GM23338 (cell line): Measurements from ENCODE around the gene PSMB5. TPM values are rescaled to one million over a fixed set of nuclear protein-coding genes. Genes with fewer than 3 reads are reported as not detected.

Experiments
- ATAC-seq: fragments of 200-7000 bp; cut with Tn5 transposase; 3 replicates; pipeline ENCODE4 v1.9.1; 2020
- DNase-seq: peaks from one replicate; pipeline ENCODE4 v3.0.0-alpha.2; 2015; ENCODE audit warnings: low spot score
- H2AFZ ChIP-seq: fragments of 200-600 bp; sonication (generic); 2 replicates; pipeline ENCODE4 v1.8.0; 2016; ENCODE audit warnings: antibody characterized with exemption, mild to moderate bottlenecking, moderate library complexity
- H3F3A ChIP-seq: fragments of 200-600 bp; sonication (generic); replicated peaks from 2 replicates; pipeline ENCODE4 v1.8.0; 2017; ENCODE audit warnings: antibody characterized with exemption, mixed run types, low read depth
- H3K27ac ChIP-seq: fragments of 200-600 bp; sonication (generic); 2 replicates; pipeline ENCODE4 v1.6.1; 2016; ENCODE audit warnings: low read depth
- H3K27me3 ChIP-seq: fragments of 200-600 bp; sonication (generic); 2 replicates; pipeline ENCODE4 v1.8.0; 2016; ENCODE audit warnings: mild to moderate bottlenecking, mixed run types, moderate library complexity; ENCODE audit not compliant: insufficient read depth
- H3K36me3 ChIP-seq: fragments of 200-600 bp; sonication (generic); 2 replicates; pipeline ENCODE4 v1.8.0; 2016; ENCODE audit warnings: mild to moderate bottlenecking; ENCODE audit not compliant: insufficient read depth
- H3K4me1 ChIP-seq: fragments of 200-600 bp; sonication (generic); 2 replicates; pipeline ENCODE4 v1.8.0; 2016; ENCODE audit warnings: mild to moderate bottlenecking, moderate library complexity; ENCODE audit not compliant: insufficient read depth
- H3K4me2 ChIP-seq: fragments of 200-600 bp; sonication (generic); 2 replicates; pipeline ENCODE4 v1.7.1; 2017; ENCODE audit warnings: mixed run types
- H3K4me3 ChIP-seq: fragments of 200-600 bp; sonication (generic); 2 replicates; pipeline ENCODE4 v1.6.1; 2016; ENCODE audit warnings: mixed run types
- H3K79me2 ChIP-seq: fragments of 200-600 bp; sonication (generic); replicated peaks from 2 replicates; pipeline ENCODE4 v1.8.0; 2017; ENCODE audit warnings: mild to moderate bottlenecking; ENCODE audit not compliant: insufficient read depth
- H3K9me2 ChIP-seq: fragments of 200-600 bp; sonication (generic); 2 replicates; pipeline ENCODE4 v1.8.0; 2017; ENCODE audit not compliant: insufficient read depth
- H4K20me1 ChIP-seq: fragments of 200-600 bp; sonication (generic); replicated peaks from 2 replicates; pipeline ENCODE4 v1.8.0; 2017; ENCODE audit warnings: mild to moderate bottlenecking; ENCODE audit not compliant: insufficient read depth
- H3K27ac Mint-ChIP-seq: 2 replicates; pipeline ENCODE4 v1.8.0; 2020; ENCODE audit warnings: inconsistent platforms, mild to moderate bottlenecking, moderate library complexity, mixed read lengths
- H3K27me3 Mint-ChIP-seq: 3 replicates; pipeline ENCODE4 v1.8.0; 2022; ENCODE audit warnings: low read depth, mild to moderate bottlenecking, moderate library complexity, mixed read lengths, inconsistent platforms; ENCODE audit not compliant: insufficient read depth, poor library complexity
- H3K36me3 Mint-ChIP-seq: 3 replicates; pipeline ENCODE4 v1.8.0; 2021; ENCODE audit warnings: low read depth, mild to moderate bottlenecking, inconsistent platforms, moderate library complexity, mixed read lengths
- H3K4me1 Mint-ChIP-seq: 3 replicates; pipeline ENCODE4 v1.8.0; 2020; ENCODE audit warnings: mild to moderate bottlenecking, inconsistent platforms, mixed read lengths
- H3K4me3 Mint-ChIP-seq: 3 replicates; pipeline ENCODE4 v1.8.0; 2021; ENCODE audit warnings: moderate library complexity, mild to moderate bottlenecking, inconsistent platforms, mixed read lengths
- H3K9me3 Mint-ChIP-seq: 3 replicates; pipeline ENCODE4 v1.8.0; 2020; ENCODE audit warnings: moderate library complexity, mild to moderate bottlenecking, inconsistent platforms, mixed read lengths
- CREB1 ChIP-seq: fragments of 250-450 bp; sonication (Bioruptor Pico); IDR thresholded peaks from 2 replicates; pipeline ENCODE4 v1.5.0; 2020; ENCODE audit warnings: low read depth, mild to moderate bottlenecking, moderate library complexity
- EZH2 ChIP-seq: fragments of 200-600 bp; sonication (generic); IDR thresholded peaks from one replicate; pipeline ENCODE4 v1.8.0; 2017; ENCODE audit warnings: antibody characterized with exemption, mild to moderate bottlenecking, low read depth; ENCODE audit not compliant: unreplicated experiment
- EZH2phosphoT487 ChIP-seq: fragments of 200-600 bp; sonication (generic); IDR thresholded peaks from one replicate; pipeline ENCODE4 v1.8.1; 2018; ENCODE audit warnings: antibody characterized with exemption; ENCODE audit not compliant: unreplicated experiment
- JUNB ChIP-seq: IDR thresholded peaks from one replicate; pipeline ENCODE4 v1.6.1; 2016; ENCODE audit warnings: antibody characterized with exemption; ENCODE audit not compliant: unreplicated experiment
- NANOG ChIP-seq: IDR thresholded peaks from 2 replicates; pipeline ENCODE4 v1.6.1; 2016; ENCODE audit warnings: antibody characterized with exemption, borderline replicate concordance
- POLR2AphosphoS5 ChIP-seq: IDR thresholded peaks from 2 replicates; pipeline ENCODE4 v1.6.1; 2016; ENCODE audit warnings: antibody characterized with exemption, low read depth
- STAT1 ChIP-seq: IDR thresholded peaks from one replicate; pipeline ENCODE4 v1.6.1; 2016; ENCODE audit warnings: antibody characterized with exemption; ENCODE audit not compliant: unreplicated experiment
- ZNF114 ChIP-seq: fragments of 250-450 bp; sonication (Bioruptor Pico); IDR thresholded peaks from 2 replicates; pipeline ENCODE4 v1.5.0; 2020; ENCODE audit warnings: mild to moderate bottlenecking, moderate library complexity
- ZNF331 ChIP-seq: fragments of 250-450 bp; sonication (Bioruptor Pico); IDR thresholded peaks from 2 replicates; pipeline ENCODE4 v1.5.0; 2020; ENCODE audit warnings: low read depth, mild to moderate bottlenecking, moderate library complexity
- polyA plus RNA-seq: library from polyadenylated mRNA; unstranded; fragments of >200 nt; fragmentation: Nextera tagmentation; extraction: Ambion mirVana; gene quantifications from 2 replicates; pipeline ENCODE4 v1.2.1, GENCODE V29; 2016
- total RNA-seq: library from RNA; depleted of rRNA; stranded (reverse); fragments of >200 nt; shearing (Covaris generic); gene quantifications from 2 replicates; pipeline ENCODE4 v1.2.3, GENCODE V29; 2014
- TF ChIP-seq, protein P1 (sequence below), 2 experiments: fragments of 200-600 bp in 1 of 2; sonication (generic) in 1 of 2; conservative IDR thresholded peaks; 2 replicates each; pipeline versions ENCODE4 v1.5.1 to v1.6.1; 2016 to 2017; ENCODE audit warnings: antibody characterized with exemption in 2 of 2, low read depth in 2 of 2, mild to moderate bottlenecking in 2 of 2, moderate library complexity in 1 of 2
- TF ChIP-seq, protein P2 (sequence below): IDR thresholded peaks from one replicate; pipeline ENCODE4 v1.6.1; 2018; ENCODE audit warnings: antibody characterized with exemption; ENCODE audit not compliant: unreplicated experiment
- TF ChIP-seq, protein P3 (sequence below): fragments of 250-450 bp; sonication (Bioruptor Pico); IDR thresholded peaks from 2 replicates; pipeline ENCODE4 v1.5.0; 2020; ENCODE audit warnings: mild to moderate bottlenecking, moderate library complexity
- TF ChIP-seq, protein P4 (sequence below): IDR thresholded peaks from 2 replicates; pipeline ENCODE4 v1.6.1; 2016; ENCODE audit warnings: antibody characterized with exemption

Gene PSMB5
- total and polyA plus RNA-seq, 2 experiments from 2014 or later: 265 to 341 TPM

DNA sequence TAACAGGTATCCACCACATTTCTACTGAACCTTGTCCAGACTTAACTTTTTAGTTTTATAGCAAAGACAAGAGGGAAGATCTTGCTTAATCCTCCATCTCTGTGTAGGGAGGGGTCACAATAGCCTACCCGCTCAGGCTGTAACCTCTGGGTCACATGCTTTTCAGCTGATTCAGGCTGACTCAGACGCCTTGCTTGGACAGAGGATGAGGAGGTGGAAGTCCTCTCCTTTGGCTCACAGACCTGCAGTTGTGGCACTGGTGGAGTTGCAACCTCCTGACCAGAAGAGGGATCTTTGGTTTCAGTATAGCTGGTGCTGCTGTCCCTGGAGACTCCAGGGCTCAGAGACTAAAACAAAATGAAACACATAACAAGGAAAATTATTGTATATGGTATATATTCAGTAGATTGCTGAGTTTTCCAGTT, 44.0 kb upstream of the PSMB5 start:
- peaks cover 24% of the 10 kb centered on the region for H3K79me2 ChIP-seq
- DNase-seq: no peak
- no peaks in the 10 kb centered on the region for H3K27me3 ChIP-seq
- Mint-ChIP-seq H3K4me3 (no peak overlapping the region), H3K27ac (no peak overlapping the region), H3K27me3 (peaks cover 2% of the 10 kb centered on the region), H3K36me3 (peaks cover 89% of the 10 kb centered on the region), H3K4me1 (no peaks in the 10 kb centered on the region), H3K9me3 (no peaks in the 10 kb centered on the region)
- H3K36me3 ChIP-seq: peaks cover 77% of the 10 kb centered on the region
- no peaks in the 10 kb centered on the region for H3K4me1 ChIP-seq
- H2AFZ ChIP-seq: no peak overlapping the region
- no peak overlapping the region; the same call in 1 of the 2 replicates for H3K27ac ChIP-seq
- ATAC-seq: no peak
- no peak overlapping the region for H3K4me2 ChIP-seq
- peaks cover 40% of the 10 kb centered on the region for H3F3A ChIP-seq
- no peak overlapping the region for H3K4me3 ChIP-seq
- H4K20me1 ChIP-seq: peaks cover 28% of the 10 kb centered on the region
- no peak for TF ChIP-seq CREB1 (CRISPR knock-in tag)
- no peak for TF ChIP-seq STAT1
- no peak for TF ChIP-seq ZNF114 (CRISPR knock-in tag)
- no peak for TF ChIP-seq EZH2phosphoT487
- TF ChIP-seq JUNB: no peak
- no peak for TF ChIP-seq EZH2
- TF ChIP-seq NANOG: no peak
- TF ChIP-seq ZNF331 (CRISPR knock-in tag): no peak
- TF ChIP-seq POLR2AphosphoS5: no peak
- TF ChIP-seq, protein P1, sequence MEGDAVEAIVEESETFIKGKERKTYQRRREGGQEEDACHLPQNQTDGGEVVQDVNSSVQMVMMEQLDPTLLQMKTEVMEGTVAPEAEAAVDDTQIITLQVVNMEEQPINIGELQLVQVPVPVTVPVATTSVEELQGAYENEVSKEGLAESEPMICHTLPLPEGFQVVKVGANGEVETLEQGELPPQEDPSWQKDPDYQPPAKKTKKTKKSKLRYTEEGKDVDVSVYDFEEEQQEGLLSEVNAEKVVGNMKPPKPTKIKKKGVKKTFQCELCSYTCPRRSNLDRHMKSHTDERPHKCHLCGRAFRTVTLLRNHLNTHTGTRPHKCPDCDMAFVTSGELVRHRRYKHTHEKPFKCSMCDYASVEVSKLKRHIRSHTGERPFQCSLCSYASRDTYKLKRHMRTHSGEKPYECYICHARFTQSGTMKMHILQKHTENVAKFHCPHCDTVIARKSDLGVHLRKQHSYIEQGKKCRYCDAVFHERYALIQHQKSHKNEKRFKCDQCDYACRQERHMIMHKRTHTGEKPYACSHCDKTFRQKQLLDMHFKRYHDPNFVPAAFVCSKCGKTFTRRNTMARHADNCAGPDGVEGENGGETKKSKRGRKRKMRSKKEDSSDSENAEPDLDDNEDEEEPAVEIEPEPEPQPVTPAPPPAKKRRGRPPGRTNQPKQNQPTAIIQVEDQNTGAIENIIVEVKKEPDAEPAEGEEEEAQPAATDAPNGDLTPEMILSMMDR (conservative IDR thresholded peaks at IDR 0.05; ENCODE audit: low read depth in 2 of 2): no peak
- TF ChIP-seq, protein P2, sequence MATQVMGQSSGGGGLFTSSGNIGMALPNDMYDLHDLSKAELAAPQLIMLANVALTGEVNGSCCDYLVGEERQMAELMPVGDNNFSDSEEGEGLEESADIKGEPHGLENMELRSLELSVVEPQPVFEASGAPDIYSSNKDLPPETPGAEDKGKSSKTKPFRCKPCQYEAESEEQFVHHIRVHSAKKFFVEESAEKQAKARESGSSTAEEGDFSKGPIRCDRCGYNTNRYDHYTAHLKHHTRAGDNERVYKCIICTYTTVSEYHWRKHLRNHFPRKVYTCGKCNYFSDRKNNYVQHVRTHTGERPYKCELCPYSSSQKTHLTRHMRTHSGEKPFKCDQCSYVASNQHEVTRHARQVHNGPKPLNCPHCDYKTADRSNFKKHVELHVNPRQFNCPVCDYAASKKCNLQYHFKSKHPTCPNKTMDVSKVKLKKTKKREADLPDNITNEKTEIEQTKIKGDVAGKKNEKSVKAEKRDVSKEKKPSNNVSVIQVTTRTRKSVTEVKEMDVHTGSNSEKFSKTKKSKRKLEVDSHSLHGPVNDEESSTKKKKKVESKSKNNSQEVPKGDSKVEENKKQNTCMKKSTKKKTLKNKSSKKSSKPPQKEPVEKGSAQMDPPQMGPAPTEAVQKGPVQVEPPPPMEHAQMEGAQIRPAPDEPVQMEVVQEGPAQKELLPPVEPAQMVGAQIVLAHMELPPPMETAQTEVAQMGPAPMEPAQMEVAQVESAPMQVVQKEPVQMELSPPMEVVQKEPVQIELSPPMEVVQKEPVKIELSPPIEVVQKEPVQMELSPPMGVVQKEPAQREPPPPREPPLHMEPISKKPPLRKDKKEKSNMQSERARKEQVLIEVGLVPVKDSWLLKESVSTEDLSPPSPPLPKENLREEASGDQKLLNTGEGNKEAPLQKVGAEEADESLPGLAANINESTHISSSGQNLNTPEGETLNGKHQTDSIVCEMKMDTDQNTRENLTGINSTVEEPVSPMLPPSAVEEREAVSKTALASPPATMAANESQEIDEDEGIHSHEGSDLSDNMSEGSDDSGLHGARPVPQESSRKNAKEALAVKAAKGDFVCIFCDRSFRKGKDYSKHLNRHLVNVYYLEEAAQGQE: no peak
- TF ChIP-seq, protein P3, sequence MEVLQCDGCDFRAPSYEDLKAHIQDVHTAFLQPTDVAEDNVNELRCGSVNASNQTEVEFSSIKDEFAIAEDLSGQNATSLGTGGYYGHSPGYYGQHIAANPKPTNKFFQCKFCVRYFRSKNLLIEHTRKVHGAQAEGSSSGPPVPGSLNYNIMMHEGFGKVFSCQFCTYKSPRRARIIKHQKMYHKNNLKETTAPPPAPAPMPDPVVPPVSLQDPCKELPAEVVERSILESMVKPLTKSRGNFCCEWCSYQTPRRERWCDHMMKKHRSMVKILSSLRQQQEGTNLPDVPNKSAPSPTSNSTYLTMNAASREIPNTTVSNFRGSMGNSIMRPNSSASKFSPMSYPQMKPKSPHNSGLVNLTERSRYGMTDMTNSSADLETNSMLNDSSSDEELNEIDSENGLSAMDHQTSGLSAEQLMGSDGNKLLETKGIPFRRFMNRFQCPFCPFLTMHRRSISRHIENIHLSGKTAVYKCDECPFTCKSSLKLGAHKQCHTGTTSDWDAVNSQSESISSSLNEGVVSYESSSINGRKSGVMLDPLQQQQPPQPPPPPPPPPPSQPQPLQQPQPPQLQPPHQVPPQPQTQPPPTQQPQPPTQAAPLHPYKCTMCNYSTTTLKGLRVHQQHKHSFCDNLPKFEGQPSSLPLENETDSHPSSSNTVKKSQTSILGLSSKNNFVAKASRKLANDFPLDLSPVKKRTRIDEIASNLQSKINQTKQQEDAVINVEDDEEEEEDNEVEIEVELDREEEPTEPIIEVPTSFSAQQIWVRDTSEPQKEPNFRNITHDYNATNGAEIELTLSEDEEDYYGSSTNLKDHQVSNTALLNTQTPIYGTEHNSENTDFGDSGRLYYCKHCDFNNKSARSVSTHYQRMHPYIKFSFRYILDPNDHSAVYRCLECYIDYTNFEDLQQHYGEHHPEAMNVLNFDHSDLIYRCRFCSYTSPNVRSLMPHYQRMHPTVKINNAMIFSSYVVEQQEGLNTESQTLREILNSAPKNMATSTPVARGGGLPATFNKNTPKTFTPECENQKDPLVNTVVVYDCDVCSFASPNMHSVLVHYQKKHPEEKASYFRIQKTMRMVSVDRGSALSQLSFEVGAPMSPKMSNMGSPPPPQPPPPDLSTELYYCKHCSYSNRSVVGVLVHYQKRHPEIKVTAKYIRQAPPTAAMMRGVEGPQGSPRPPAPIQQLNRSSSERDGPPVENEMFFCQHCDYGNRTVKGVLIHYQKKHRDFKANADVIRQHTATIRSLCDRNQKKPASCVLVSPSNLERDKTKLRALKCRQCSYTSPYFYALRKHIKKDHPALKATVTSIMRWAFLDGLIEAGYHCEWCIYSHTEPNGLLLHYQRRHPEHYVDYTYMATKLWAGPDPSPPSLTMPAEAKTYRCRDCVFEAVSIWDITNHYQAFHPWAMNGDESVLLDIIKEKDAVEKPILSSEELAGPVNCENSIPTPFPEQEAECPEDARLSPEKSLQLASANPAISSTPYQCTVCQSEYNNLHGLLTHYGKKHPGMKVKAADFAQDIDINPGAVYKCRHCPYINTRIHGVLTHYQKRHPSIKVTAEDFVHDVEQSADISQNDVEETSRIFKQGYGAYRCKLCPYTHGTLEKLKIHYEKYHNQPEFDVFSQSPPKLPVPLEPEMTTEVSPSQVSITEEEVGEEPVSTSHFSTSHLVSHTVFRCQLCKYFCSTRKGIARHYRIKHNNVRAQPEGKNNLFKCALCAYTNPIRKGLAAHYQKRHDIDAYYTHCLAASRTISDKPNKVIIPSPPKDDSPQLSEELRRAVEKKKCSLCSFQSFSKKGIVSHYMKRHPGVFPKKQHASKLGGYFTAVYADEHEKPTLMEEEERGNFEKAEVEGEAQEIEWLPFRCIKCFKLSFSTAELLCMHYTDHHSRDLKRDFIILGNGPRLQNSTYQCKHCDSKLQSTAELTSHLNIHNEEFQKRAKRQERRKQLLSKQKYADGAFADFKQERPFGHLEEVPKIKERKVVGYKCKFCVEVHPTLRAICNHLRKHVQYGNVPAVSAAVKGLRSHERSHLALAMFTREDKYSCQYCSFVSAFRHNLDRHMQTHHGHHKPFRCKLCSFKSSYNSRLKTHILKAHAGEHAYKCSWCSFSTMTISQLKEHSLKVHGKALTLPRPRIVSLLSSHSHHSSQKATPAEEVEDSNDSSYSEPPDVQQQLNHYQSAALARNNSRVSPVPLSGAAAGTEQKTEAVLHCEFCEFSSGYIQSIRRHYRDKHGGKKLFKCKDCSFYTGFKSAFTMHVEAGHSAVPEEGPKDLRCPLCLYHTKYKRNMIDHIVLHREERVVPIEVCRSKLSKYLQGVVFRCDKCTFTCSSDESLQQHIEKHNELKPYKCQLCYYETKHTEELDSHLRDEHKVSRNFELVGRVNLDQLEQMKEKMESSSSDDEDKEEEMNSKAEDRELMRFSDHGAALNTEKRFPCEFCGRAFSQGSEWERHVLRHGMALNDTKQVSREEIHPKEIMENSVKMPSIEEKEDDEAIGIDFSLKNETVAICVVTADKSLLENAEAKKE: no peak
- TF ChIP-seq, protein P4, sequence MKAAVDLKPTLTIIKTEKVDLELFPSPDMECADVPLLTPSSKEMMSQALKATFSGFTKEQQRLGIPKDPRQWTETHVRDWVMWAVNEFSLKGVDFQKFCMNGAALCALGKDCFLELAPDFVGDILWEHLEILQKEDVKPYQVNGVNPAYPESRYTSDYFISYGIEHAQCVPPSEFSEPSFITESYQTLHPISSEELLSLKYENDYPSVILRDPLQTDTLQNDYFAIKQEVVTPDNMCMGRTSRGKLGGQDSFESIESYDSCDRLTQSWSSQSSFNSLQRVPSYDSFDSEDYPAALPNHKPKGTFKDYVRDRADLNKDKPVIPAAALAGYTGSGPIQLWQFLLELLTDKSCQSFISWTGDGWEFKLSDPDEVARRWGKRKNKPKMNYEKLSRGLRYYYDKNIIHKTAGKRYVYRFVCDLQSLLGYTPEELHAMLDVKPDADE: no peak
- H3K9me2 ChIP-seq: no peaks in the 10 kb centered on the region
